AG09309 (cell line): ENCODE data around the gene NDEL1.

ENCODE experiments used
- DNase-seq: peaks from one replicate; pipeline ENCODE4 v3.0.0-alpha.2; 2010; ENCODE audit warnings: low read depth
- H3K4me3 ChIP-seq: 2 replicates; pipeline ENCODE4 v1.5.1; 2011; ENCODE audit warnings: mild to moderate bottlenecking, low read depth, low read length, moderate library complexity; ENCODE audit not compliant: control insufficient read depth
- TF ChIP-seq, protein P1 (sequence below): IDR thresholded peaks from 2 replicates; pipeline ENCODE4 v1.5.1; 2011; ENCODE audit warnings: mild to moderate bottlenecking, low read depth, low read length, inconsistent platforms; ENCODE audit not compliant: insufficient read depth, control insufficient read depth; ENCODE audit errors: missing control alignments

The NDEL1 gene

DNA sequence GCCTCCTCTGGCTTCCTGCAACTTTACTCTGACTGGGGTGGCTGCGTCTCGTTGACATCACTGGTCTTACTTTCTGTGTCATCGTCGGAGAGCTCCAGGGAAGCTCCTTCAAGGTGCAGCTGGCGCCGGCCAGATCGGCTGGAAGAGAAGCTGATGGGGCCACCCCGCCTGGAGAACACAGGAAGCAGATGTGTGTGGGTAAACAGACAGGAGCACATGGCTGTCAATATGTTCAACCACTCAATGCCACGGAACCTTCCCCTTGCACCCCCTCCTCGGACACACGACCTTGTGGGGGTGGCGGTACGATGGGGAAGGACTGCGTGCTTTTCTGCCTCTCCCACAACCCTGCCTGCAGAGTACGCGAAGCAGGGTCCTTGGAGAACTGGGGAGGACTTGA is 40.1 kb downstream of the NDEL1 start:
- no peak overlapping the region for H3K4me3 ChIP-seq
- no peak for DNase-seq
- TF ChIP-seq, protein P1, sequence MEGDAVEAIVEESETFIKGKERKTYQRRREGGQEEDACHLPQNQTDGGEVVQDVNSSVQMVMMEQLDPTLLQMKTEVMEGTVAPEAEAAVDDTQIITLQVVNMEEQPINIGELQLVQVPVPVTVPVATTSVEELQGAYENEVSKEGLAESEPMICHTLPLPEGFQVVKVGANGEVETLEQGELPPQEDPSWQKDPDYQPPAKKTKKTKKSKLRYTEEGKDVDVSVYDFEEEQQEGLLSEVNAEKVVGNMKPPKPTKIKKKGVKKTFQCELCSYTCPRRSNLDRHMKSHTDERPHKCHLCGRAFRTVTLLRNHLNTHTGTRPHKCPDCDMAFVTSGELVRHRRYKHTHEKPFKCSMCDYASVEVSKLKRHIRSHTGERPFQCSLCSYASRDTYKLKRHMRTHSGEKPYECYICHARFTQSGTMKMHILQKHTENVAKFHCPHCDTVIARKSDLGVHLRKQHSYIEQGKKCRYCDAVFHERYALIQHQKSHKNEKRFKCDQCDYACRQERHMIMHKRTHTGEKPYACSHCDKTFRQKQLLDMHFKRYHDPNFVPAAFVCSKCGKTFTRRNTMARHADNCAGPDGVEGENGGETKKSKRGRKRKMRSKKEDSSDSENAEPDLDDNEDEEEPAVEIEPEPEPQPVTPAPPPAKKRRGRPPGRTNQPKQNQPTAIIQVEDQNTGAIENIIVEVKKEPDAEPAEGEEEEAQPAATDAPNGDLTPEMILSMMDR: no peak

DNA sequence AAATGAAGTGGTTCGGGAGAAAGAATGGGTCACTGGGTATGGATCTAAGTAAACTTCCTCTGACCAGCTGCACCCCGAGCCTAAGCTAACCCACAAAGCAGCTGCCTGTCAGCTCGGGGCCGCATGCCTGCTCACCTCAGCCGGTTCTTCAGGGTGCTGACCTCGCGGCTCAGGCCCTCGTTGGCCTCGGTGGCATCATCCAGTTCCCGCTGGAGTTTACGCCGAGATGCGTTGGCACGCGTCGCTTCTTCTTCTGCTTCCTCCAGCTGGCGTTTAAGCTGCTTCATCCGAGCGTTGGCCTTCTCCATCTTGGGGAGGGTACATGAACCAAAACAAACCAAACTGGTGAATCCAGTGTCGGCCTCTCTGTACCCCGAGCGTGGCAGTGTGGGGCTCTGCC is 41.1 kb downstream of the NDEL1 start:
- no peak for DNase-seq
- TF ChIP-seq, protein P1: no peak
- no peak overlapping the region for H3K4me3 ChIP-seq

DNA sequence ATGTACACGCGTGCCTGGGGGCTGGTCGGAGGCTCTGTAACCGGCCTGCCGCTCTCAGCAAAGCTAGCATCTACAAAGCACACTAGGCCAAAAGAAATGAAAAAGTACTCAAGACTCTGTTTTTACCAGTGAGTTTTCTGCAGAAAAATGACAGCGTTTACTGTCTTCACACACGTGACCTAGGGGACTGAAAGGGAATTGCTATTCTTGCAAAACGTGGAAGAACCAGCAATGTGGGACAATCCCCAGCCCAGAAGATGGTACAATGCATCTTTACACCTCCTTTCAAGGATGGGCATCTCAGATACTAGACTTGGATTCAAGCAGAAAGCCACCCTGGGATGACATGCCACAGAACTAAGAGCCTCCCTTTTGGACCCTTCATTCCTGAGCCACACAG is 41.5 kb downstream of the NDEL1 start:
- no peak overlapping the region for H3K4me3 ChIP-seq
- TF ChIP-seq, protein P1: no peak
- DNase-seq: no peak

DNA sequence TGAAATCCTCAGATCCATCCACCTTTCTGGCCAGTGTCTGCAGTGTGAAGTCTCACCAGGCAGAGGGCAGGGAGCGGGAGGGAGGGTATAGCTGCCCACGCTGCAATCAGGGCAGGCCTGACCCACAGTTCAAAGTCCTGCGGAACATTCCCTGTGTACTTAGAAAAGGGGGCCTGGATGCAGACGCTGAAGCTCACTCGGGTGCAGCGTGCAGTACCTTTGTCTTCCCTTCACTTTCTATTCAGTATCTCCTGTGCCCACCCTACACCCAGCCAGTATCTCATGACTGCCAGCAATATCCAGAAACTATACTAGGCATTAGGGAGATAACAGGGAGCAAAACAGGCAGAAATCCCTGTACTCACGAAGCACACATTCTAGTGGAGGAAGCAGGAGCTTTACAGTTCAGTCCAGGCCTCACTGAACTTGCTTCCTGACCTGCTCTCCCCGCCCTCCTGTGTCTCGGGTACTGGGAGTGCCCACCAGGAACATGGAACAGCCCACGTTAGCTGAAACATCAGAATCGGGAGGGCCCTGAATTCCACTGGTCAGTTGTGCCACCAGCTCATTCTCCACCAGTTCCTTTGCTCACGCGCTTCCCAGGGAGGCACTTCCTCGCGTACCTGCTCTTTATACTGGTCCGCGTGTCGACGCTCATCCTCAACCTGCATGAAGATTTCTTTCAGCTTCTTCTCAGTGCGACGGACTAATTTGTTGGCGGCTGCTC is 42.2 kb downstream of the NDEL1 start:
- TF ChIP-seq, protein P1: no peak
- H3K4me3 ChIP-seq: no peak overlapping the region
- DNase-seq: no peak

DNA sequence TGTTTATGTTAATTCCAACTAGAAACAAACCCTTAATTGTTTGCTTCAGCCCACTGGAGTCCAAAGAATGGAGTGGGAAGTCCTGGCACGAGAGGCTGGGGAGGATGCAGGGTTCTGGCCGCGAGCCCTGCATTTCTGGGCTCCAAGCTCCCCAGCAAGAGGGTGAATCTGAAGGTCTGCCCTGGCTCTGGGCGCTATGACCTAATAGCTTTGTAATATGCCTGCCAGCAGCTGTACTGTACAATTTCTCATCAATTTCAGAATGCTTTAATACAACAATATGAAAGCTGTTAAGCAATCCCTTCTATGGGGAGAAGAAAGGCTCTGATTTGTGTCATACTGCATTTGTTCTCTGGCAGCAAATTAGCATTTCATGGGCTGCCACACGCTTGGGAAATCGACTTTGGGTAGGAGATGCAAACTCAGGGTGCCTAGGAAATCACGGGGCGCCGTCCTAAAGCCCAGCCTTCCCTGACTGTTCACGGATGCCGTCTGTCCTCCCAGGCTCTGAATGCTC is 43.8 kb downstream of the NDEL1 start:
- H3K4me3 ChIP-seq: no peak overlapping the region
- peak; percentile 85 for DNase-seq
- TF ChIP-seq, protein P1: no peak

DNA sequence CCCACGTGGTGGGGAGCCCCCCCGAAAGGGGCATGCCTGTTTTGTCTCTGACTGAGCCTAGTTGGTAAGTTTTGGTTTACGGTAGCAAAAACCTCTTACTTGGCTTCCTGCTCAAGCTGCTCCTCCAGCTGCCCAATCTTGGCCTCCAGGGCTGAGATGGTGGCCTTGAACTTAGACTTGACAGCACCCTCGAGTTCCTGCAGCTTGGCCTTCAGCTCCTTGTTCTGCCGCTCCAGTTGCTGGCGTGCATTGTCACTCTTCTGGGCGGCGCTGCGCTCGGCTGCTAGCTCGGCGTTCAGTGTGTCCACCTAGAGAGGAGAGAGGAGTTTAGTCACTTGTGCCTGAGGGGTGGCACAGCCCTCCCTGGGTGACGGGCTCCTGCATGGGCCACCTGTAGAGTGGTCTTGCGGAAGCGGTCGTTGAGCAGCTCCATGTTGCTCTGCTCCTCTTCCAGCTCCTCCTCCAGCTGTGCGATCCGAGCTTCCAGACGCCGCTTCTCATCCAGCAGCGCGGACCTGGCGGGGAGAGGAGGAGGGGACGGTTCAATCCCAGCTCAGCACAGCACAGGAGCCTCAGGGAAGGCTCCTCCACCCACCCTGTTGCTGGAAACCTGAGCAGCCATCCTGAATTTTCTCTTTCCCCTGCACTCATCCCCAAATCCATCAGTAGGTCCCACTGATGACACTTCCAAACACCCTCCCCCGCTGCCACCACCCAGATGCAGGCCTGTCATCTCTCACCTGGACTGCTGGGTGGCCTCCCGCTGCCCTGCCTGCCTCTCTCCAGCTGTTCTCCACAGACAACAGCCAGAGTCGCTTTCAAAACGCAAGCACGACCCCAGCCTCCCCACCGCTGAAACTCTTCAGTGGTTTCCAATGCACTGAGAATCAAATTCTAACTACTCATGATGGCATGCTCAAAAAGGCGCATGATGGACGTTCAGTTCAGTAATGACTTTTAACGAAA is 44.6 kb downstream of the NDEL1 start:
- no peak for DNase-seq
- H3K4me3 ChIP-seq: no peak overlapping the region
- TF ChIP-seq, protein P1: no peak
